Activated CD4-positive, alpha-beta T cell treated with anti-CD3 and anti-CD28 coated beads for 24 hours (primary cell): ENCODE results near the gene POU5F2.

Experiments
- DNase-seq, 2 donors: peaks; one replicate each; pipeline ENCODE4 v3.0.0-alpha.2; 2020; ENCODE audit warnings: low read depth in 2 of 2

The POU5F2 gene

DNA sequence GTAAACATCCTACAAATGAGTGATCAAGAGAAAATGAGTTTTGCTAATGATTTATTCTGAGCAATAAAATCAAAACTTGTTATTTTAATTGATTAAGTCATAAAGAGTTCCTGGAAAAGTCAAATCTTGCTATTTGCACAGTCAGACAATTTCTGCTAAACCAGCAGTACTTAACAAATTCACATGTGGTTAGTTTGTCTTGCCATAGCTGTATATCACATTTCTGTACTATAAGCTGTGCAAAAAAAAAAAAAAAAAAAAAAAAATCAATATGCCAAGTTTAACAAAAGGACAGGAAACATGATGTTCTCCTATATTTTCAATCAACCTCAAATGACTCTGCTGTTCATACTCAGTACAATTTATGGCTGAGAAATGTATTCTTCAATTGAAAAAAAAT is 24.9 kb downstream of the POU5F2 start:
- no peak for DNase-seq

DNA sequence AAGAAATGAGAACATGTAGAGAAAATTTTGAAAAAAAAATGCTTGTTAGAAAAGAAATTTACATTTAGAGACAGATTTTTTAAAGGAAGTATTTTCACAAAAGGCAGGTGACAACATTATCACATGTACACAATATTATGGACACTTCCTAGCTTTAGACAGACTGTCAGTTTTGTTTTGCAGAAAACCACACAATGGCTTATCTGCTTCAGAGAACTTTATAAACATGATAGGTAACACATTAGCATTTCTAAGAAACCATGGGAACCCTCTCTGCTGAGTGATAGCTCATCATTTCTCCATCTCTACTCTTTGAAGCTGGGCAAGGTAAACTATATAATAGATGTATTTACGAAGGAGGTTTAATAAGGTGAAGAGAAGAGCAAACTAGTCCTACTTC is 25.6 kb downstream of the POU5F2 start:
- no peak for DNase-seq

DNA sequence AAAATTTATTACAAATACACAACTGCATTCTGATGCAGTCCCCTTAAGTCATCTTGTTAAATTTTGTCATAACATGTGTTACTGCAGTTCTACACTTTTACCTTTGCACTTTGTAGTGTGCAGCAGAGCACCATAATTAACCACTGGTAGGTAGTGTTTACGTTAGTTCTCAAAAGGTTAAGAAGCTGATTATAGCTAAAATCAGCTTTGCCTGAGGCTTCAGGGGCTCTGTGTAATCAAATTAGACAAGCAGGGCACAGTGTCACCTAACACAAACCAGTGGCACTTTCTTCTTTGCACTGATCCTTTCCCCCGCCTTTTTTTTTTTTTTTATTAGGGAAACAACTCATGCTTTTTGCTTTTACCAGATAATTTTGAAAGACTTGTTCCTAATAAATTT is 26.1 kb downstream of the POU5F2 start:
- DNase-seq: no peak

DNA sequence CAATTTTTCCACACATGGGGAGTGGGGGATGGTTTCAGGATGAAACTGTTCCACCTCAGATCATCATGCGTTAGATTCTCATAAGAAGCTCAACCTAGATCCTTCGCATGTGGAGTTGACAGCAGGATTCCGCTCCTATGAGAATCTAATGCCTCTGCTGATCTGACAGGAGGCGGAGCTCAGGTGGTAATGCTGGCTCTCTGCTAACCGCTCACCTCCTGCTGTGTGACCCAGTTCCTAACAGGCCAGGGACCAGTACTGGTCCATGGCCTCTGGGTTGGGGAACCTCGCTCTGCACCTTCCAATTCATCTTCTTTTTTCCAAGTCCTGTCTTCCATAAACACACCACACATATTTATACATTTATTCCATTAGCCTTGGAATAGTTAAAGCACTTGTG is 33.0 kb downstream of the POU5F2 start:
- no peak for DNase-seq

DNA sequence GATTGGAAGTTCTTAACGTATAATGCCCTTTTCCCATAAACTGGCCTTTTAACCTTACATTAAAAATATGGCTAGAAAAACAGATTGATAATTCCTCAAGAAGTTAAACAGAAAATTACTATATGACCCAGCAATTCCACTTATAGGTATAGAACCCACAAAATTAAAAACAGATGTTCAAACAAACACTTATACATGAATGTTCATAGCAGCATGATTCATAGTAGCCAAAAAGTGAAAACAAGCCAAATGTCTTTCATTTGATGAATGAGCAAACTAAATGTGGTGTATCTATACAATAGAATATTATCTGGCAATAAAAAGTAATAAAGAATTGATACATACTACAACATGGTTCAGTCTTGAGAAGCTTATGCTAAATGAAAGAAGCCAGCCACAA is 35.5 kb downstream of the POU5F2 start:
- no peak for DNase-seq

DNA sequence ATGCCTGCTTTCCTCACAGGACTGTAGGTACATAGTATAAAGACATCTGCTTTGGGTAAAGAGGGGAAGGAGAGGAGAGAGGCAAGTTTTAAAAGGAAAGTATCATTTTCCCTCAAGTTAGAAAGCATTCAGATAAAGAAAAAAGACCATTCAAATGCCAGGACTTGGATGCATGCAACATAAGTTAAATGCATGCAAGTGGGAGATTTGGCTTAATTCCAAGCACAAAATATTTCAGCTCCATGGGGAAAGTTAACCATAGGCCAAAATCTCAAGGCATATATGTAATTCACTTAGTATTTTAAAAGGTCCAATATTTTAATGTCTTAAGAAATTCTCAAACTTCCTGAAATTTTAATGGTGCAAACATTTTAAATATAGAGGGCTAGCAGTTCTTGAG is 36.4 kb downstream of the POU5F2 start:
- no peak for DNase-seq

DNA sequence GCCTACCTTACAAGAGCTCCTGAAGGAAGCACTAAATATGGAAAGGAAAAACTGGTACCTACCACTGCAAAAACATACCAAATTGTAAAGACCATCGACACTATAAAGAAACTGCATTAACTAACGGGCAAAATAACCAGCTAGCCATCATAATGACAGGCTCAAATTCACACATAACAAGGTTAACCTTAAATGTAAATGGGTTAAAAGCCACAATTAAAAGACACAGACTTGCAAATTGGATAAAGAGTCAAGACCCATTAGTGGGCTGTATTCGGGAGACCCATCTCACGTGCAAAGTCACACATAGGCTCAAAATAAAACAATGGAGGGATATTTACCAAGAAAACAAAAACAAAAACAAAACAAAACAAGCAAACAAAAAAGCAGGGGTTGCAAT is 49.4 kb downstream of the POU5F2 start:
- no peak for DNase-seq
